ENCODE data around the gene ADCY2. TPM values are rescaled to one million over a fixed set of nuclear protein-coding genes. Genes with fewer than 3 reads are reported as not detected.

ADCY2 gene
- total and polyA plus RNA-seq, 2 of the 13 experiments (the other 11 are each of a cell fraction or from before 2014, with no cell fraction given): not detected

DNA sequence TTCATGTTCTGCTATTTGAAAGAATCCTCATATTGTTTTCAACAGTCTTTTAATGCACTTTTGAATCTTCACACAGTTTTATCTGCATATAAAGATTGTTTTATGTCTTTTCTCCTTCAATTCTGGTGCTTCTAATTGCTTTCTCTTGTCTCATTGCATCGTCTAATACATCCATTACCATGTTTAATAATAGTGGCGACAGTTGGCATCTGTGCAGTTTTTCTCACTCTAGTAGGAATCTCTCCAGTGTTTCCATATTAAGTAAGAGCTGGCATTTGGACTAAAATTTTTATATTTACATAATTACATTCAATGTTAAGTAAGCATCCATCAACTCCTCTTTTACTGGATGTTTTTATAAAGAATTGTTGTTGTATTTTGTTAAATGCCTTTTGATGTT lies 49.9 kb downstream of the ADCY2 start (continued):
- no peak for TF ChIP-seq HINFP (CRISPR knock-in tag; IDR thresholded peaks at IDR 0.05; ENCODE audit: low read depth)
- TF ChIP-seq GATAD1 (CRISPR knock-in tag; IDR thresholded peaks at IDR 0.05): no peak
- TF ChIP-seq ZBTB20 (CRISPR knock-in tag; IDR thresholded peaks at IDR 0.05; ENCODE audit: borderline replicate concordance, low read depth): no peak
- no peak for TF ChIP-seq ATF6 (CRISPR knock-in tag; conservative IDR thresholded peaks at IDR 0.05)
- TF ChIP-seq ERF (CRISPR knock-in tag; IDR thresholded peaks at IDR 0.05): no peak

DNA sequence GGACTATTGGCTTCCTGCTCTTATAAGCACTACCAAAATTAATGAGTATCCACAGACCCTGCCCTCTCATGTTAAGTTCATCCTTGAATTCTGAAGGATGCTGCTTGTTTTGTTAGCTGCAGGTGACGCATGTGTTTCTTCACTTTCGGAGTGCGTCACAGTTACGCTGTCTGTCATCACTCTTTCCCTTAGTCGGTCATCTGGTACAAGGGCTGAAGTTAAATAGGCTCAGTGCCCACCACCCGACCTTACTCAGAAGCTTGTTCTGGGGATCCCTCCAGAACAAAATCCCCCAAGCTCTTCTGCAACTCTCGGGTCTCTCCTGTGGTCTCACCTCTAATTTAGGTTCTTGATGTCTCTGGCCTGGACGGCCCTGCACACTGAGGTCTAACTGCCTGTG lies 51.0 kb downstream of the ADCY2 start:
- ChIA-PET POLR2A (no interaction called here), CTCF (ENCODE audit: low intra/inter-chr PET ratio, low total read pairs) (no interaction called here)
- H3K27ac ChIP-seq (ENCODE audit: extremely low read length, insufficient read depth, low read length): no peak overlapping the region
- H3K4me2 ChIP-seq (ENCODE audit: low read depth, low read length): no peak overlapping the region
- no peaks in the 10 kb centered on the region for H3K36me3 ChIP-seq (replicated peaks in 1 of 2; ENCODE audit: control insufficient read depth in 1 of 2, insufficient read depth in 2 of 2, low read length in 2 of 2)
- FAIRE-seq: no peak
- no peak overlapping the region for H3K9ac ChIP-seq (ENCODE audit: insufficient read depth, low read depth, low read length)
- DNase-seq (ENCODE audit: low spot score): no peak
- intact Hi-C loops (cut with micrococcal nuclease; ENCODE audit: unreplicated experiment) (no loop called here), in situ Hi-C loops (cut with HindIII; ENCODE audit: extremely low pct_ligation_motif_present, low pct_unique_long_range_greater_than_20kb) (no loop called here)
- 34% methylated on average over 8 of the region's 8 CpGs for WGBS (ENCODE audit: low lambda C conversion rate)
- no peak overlapping the region for H2AFZ ChIP-seq (ENCODE audit: low read length)
- BruUV-seq (replicated peaks): no TSS peak
- no peaks in the 10 kb centered on the region for H3K9me3 ChIP-seq (ENCODE audit: low read length)
- no peak overlapping the region for H3K4me3 ChIP-seq (replicated peaks in 1 of 3; ENCODE audit: insufficient read depth in 1 of 3, low read depth in 2 of 3, low read length in 3 of 3)
- no peaks in the 10 kb centered on the region for H3K4me1 ChIP-seq (ENCODE audit: insufficient read depth, low read length)
- no peaks in the 10 kb centered on the region for H3K79me2 ChIP-seq (ENCODE audit: insufficient read depth, low read length)
- no peaks in the 10 kb centered on the region for H4K20me1 ChIP-seq (ENCODE audit: insufficient read depth, low read length)
- no peak for TF ChIP-seq KDM3A (CRISPR knock-in tag; IDR thresholded peaks at IDR 0.05; ENCODE audit: low read depth)
- no peak for TF ChIP-seq NFRKB (IDR thresholded peaks at IDR 0.05)
- TF ChIP-seq SMC3 (IDR thresholded peaks at IDR 0.05; ENCODE audit: low read length): no peak
- no peak for TF ChIP-seq NR2F1 (CRISPR knock-in tag; IDR thresholded peaks at IDR 0.05)
- no peak for TF ChIP-seq ATF5 (CRISPR knock-in tag; IDR thresholded peaks at IDR 0.05; ENCODE audit: low read depth)
- no peak for TF ChIP-seq ZNF598 (CRISPR knock-in tag; IDR thresholded peaks at IDR 0.05; ENCODE audit: borderline replicate concordance)
- TF ChIP-seq, protein P1, sequence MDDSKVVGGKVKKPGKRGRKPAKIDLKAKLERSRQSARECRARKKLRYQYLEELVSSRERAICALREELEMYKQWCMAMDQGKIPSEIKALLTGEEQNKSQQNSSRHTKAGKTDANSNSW (CRISPR knock-in tag; IDR thresholded peaks at IDR 0.05; ENCODE audit: borderline replicate concordance): no peak
- TF ChIP-seq HIVEP1 (CRISPR knock-in tag; IDR thresholded peaks at IDR 0.05): no peak
- TF ChIP-seq SRF (IDR thresholded peaks at IDR 0.05; ENCODE audit: low read depth, low read length): no peak
- no peak for TF ChIP-seq TCF7 (IDR thresholded peaks at IDR 0.05; ENCODE audit: low read depth)
- TF ChIP-seq ZNF235 (CRISPR knock-in tag; IDR thresholded peaks at IDR 0.05; ENCODE audit: borderline replicate concordance): no peak
- TF ChIP-seq GATAD1 (CRISPR knock-in tag; IDR thresholded peaks at IDR 0.05): no peak
- no peak for TF ChIP-seq ZBTB7A (CRISPR knock-in tag; IDR thresholded peaks at IDR 0.05)
- TF ChIP-seq, protein P2, sequence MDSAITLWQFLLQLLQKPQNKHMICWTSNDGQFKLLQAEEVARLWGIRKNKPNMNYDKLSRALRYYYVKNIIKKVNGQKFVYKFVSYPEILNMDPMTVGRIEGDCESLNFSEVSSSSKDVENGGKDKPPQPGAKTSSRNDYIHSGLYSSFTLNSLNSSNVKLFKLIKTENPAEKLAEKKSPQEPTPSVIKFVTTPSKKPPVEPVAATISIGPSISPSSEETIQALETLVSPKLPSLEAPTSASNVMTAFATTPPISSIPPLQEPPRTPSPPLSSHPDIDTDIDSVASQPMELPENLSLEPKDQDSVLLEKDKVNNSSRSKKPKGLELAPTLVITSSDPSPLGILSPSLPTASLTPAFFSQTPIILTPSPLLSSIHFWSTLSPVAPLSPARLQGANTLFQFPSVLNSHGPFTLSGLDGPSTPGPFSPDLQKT (CRISPR knock-in tag; IDR thresholded peaks at IDR 0.05; ENCODE audit: borderline replicate concordance): no peak
- TF ChIP-seq ZMYM2 (CRISPR knock-in tag; IDR thresholded peaks at IDR 0.05): no peak
- no peak for TF ChIP-seq ZNF629 (CRISPR knock-in tag; conservative IDR thresholded peaks at IDR 0.05)
- no peak for TF ChIP-seq ZNF878 (CRISPR knock-in tag; IDR thresholded peaks at IDR 0.05)
- no peak for ATAC-seq
- no peaks in the 10 kb centered on the region; a peak in 1 of 5 replicates for H3K27me3 ChIP-seq (ENCODE audit: control insufficient read depth in 1 of 2, insufficient read depth in 2 of 2, low read length in 2 of 2)
